ENCODE measurements around the gene SETMAR.
"Not testable (repeated sequence)": the region's sequence is repeated elsewhere in the genome, so short reads cannot be mapped to it uniquely, and the experiment has no call there.

SETMAR gene

DNA sequence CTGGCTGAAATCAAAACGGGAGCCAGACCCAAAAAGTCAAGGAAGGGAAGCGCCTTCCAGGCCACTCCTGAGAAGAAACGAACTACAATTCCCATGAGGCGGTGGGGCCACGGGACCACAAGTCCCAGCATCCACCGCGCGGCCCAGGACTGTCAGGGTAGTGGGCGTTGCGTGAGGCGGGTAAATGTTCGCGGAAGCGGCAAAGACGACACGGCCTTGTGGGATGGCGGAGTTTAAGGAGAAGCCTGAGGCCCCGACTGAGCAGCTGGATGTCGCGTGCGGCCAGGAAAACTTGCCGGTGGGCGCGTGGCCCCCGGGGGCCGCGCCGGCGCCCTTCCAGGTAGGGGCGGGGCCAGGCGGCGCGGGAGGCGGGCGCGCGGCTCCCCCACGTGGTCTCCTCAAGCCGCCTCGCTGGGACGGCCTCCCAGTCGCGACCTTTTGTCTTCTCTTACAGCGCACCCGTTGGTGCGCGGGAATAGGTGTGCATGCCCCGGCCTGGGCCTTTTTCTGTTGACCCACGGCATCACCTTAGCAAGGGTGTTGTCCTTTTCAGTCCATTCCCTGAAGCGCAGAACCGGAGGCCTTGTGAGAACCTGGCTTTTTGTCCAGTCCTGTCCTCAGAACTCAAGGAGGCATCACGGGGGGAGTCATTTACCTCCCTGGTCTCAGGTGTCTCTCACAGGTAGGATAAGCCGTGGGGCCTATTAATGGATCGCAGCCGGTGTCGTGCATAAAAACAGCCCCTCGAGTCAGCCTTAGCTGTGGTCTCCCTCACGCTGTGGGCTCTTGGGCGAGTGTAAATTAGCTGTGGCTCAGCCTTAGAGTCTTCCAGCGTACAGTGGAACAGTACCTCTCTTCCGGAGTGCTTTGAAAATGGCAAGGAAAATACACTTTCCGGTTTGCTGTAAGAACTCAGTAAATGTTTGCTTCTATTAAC lies at the start of gene SETMAR:
Gene SETMAR, plus strand, starts transcription at position 183 of the 937 bp plus-strand sequence. Its CDS starts 2 bp downstream, at position 185.
- DNase-seq = peak; percentile 83 to 92

GRCh38 chr3:4261406-4261805 lies 41.8 kb upstream of the SETMAR start:
- DNase-seq = no peak

DNA sequence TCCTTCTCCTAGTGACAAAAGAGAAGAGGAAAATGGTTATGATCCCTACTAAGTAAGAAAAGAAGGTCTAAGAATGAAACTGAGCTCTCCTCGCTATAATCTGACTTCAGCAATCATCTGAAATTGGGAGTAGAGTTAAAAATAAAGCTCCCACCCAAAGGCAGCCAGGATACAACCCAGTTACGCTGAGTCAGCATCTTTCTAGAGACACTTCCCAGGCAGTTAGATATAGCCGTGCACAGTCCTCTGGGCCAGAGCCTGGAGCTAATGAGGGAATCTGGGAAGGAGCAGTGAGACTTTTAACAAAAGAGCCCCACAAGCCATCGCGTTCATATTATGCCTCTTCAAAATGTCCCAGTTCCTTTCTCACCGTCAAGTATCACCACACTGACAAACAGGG lies 39.1 kb upstream of the SETMAR start:
- no peak for DNase-seq

- no peak for DNase-seq
Observed at GRCh38 chr3:4270720-4271119, 32.4 kb upstream of the SETMAR start.

- peak in 1 of 2 experiments; percentile 53 for DNase-seq
Observed at GRCh38 chr3:4271834-4272233, 31.3 kb upstream of the SETMAR start.

DNA sequence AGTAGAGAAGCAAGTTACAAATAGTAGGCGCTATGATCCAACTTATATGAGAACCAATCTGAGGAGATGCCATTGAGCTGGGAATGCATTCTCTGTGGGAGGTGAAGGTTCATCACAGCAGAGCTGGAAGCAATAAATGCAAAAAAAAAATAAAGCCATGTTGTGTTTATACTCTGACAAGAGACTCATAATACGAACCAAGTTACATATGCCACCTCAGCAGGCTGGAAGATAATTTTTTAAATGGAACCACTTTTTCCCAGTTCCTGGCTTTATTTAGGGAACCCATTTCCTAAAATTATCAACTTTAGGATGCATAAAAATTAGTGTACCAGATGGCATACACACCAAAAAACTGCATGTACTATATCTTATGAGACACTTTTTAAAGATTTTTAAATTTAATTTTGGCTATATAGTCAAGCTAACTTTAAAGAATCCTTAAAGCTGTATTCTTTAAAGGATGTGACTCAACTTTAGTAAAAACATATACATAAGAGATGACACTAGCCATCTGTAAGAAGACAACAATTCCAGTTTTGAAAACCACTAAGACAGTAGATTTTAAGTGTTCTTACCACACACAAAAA lies 23.6 kb upstream of the SETMAR start:
- DNase-seq = no peak

DNA sequence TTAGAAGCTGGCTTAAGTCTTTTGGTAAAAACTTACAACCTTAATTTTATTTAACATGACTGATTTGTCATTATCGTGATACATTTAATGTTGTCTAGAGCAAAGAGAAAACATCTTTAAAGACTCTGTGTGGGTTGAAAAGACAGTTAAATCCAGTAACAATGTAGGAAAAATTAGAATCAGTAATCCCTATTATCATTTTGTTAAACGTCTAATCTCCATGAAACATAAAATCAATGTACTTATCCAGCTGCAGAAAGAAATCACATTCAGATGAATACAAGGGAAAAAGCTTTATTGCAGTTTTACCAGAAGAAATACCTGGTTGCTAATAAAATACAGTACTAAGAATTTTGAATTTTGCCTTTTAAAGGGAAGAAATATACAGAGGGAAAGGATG lies 21.2 kb upstream of the SETMAR start:
- no peak for DNase-seq

GRCh38 chr3:4284865-4285264 lies 18.3 kb upstream of the SETMAR start:
- DNase-seq = no peak

- DNase-seq = no peak
Observed at GRCh38 chr3:4289044-4289443, 14.1 kb upstream of the SETMAR start.

DNA sequence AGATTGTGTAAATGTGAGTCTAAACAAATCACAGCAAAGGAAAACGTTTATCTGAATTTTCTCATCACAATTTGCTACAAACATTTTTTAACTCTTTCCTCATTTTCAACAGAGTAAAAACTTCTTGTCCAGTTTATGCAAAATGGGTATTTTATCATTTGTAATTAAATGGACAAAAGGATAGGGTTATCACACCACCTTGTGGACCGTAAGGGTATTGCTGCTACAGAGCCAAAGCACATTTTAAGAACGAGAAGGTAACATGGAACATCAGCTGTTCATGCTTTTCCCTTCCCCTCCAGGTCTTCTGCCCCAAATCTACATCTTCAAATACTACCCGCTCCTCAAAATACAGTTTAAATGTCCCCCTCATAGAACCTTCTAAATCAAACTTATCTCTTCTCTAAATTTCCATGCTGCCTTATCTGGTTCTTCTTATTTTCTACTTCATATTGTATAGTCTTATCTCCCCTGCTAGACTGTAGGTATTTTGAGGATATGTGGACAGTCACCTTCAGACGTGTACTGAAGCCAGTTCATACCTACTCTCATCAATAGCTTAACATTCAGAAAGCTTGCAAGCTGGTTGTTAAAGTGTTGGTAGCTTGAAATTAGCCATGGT lies 12.8 kb upstream of the SETMAR start:
- peak in 1 of 2 experiments; percentile 48 for DNase-seq

DNA sequence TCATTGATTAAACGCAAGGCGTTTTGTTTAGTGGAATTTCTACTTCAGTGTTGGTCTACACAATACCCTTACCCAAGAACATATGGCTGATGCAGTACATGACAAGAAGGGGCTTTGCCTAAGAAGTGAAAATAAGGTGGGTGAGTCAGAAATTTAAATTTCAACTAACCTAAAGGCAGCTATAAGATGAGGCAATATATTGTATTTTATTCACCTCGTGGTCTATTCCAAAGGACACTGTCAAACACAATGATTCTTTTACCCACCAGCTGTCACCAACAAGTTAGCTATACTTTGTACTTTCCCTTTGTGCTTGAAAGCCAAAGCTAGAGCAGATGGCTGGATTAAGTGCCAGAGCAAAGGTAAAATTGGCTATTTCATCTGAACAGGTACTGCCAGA lies 10.9 kb upstream of the SETMAR start:
- DNase-seq = no peak

GRCh38 chr3:4294616-4295327 lies 8.4 kb upstream of the SETMAR start:
- peak; percentile 51 to 52 for DNase-seq

- peak; percentile 9 to 11 for DNase-seq
Observed at GRCh38 chr3:4296454-4296853, 6.7 kb upstream of the SETMAR start.

DNA sequence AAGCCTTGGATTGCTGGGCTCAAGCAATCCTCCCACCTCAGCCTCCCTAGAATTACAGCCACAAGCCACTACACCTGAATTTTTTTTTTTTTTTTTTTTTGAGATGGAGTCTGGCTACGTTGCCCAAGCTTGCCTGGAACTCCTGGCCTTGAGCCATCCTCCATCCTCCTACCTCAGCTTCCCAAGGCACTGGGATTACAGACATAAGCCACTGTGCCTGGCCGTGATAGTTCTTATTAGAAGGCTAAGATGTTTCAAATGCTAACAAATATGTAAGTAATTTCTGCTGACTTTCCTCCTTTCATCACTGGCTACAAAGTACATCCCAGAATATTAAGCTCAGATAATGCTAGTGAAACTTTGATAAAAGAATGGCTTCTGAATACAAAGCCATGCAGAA lies 5.7 kb upstream of the SETMAR start:
- DNase-seq = no peak

GRCh38 chr3:4302747-4303146 lies 422 bp upstream of the SETMAR start:
- no peak for DNase-seq

DNA sequence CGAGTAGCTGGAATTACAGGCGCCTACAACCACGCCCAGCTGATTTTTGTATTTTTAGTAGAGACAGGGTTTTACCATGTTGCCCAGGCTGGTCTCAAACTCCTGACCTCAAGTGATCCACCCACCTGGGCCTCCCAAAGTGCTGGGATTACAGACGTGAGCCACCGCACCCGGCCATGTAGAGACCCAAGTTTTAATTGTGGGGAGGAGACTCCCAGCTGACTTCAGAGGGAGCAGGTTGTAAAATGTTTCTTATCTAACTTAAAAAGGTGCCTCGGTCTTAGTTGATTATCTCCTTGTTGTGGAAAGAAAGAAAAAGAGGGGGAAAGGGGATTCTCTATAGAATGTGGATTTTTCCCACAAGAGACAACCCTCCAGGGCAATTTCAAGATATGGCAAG lies 2.0 kb downstream of the SETMAR start:
- DNase-seq = not testable (repeated sequence)

DNA sequence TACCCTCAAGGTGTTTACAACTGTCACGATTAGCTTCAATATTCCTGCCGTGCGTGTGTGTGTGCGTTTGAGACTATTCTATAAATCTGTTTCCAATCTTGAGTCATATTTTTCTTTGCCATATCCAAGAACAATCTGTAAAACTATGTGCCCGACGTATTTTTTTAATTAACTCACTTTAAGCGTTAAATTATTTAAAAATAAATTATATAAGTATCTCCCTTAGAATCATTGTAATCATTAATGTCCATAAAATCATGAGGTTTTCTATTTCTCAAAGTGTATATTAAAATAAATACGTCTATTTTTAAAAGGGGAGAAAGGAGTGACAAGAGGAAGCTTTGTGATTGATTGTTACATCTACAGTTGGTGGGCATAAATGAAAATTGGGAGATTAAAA lies 2.9 kb downstream of the SETMAR start:
- no peak for DNase-seq

- DNase-seq = no peak
Observed at GRCh38 chr3:4306860-4307259, 3.7 kb downstream of the SETMAR start.

DNA sequence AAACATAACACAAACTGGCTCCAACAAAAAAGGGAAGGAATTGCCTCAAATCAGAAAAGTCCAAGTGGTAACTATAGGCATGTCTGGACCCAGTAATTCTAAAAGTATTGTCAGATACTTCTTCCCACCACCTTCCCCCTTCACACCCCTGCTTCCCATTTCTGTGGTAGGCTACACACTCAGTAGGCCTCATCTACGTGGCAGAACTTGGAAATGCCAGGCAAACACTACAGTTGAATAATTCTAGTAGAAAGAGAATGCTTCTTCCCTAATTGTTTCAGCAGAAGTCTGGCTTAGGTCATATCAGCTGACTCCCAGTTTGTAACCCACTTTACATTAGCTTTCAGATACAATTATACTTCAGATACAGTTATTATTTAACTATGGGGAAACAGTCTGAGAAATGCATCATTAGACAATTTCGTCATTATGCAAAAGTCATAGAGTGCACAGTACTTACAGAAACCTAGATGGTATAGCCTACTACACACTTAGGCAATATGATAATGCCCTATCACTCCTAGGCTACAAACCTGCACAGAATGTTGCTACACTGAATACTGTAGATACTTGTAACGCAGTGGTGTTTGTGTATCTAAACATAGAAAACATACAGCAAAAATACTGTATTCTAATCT lies 6.4 kb downstream of the SETMAR start:
- DNase-seq = peak in 1 of 2 experiments; percentile 2

DNA sequence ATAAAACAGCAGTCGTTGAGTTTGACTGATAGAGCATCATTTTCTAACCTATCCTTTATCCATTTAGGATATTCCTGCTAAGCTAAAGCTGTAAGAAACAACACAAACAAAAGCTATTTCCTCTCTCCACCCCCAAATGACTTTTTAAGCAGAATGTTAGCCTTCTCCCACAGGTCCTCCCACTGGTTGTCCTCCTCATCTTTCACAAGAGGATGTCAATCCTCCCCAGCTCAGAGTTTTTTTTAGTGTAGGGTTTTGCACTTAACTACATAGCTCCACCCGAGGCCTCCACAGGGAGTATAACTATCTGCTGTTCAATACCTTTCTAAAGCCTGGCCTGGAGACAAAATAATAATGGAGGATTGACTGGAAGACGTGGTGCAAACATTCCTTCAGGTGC lies 7.8 kb downstream of the SETMAR start:
- DNase-seq = no peak

DNA sequence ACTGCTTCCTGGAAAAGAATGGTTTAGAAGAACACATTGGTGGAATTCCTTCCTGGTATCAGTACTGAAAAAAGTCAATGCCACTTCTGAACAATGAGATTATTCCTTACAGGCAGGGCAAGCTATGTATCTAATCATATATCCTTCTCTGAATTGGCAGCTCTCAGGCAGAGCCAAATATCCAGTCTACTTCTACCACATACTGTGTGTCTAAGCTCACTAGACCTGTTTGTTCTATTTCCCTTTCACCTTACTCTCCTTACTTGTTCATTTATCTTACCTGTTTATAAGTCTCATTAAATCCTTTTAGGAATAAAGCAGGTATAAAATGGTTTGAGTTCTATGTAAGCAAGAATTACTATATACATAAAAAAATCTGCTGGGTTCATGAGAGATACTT lies 8.3 kb downstream of the SETMAR start:
- DNase-seq = no peak

GRCh38 chr3:4313606-4314293 lies 10.6 kb downstream of the SETMAR start:
- DNase-seq = no peak

Measured in NCI-H526 (cell line).